GM23338 (cell line): ENCODE data around the gene ETV4. TPM values are rescaled to one million over a fixed set of nuclear protein-coding genes. Genes with fewer than 3 reads are reported as not detected.

Source experiments
- ATAC-seq: fragments of 200-7000 bp; cut with Tn5 transposase; 3 replicates; pipeline ENCODE4 v1.9.1; 2020
- DNase-seq: peaks from one replicate; pipeline ENCODE4 v3.0.0-alpha.2; 2015; ENCODE audit warnings: low spot score
- H2AFZ ChIP-seq: fragments of 200-600 bp; sonication (generic); 2 replicates; pipeline ENCODE4 v1.8.0; 2016; ENCODE audit warnings: antibody characterized with exemption, mild to moderate bottlenecking, moderate library complexity
- H3F3A ChIP-seq: fragments of 200-600 bp; sonication (generic); replicated peaks from 2 replicates; pipeline ENCODE4 v1.8.0; 2017; ENCODE audit warnings: antibody characterized with exemption, mixed run types, low read depth
- H3K27ac ChIP-seq: fragments of 200-600 bp; sonication (generic); 2 replicates; pipeline ENCODE4 v1.6.1; 2016; ENCODE audit warnings: low read depth
- H3K27me3 ChIP-seq: fragments of 200-600 bp; sonication (generic); 2 replicates; pipeline ENCODE4 v1.8.0; 2016; ENCODE audit warnings: mild to moderate bottlenecking, mixed run types, moderate library complexity; ENCODE audit not compliant: insufficient read depth
- H3K36me3 ChIP-seq: fragments of 200-600 bp; sonication (generic); 2 replicates; pipeline ENCODE4 v1.8.0; 2016; ENCODE audit warnings: mild to moderate bottlenecking; ENCODE audit not compliant: insufficient read depth
- H3K4me1 ChIP-seq: fragments of 200-600 bp; sonication (generic); 2 replicates; pipeline ENCODE4 v1.8.0; 2016; ENCODE audit warnings: mild to moderate bottlenecking, moderate library complexity; ENCODE audit not compliant: insufficient read depth
- H3K4me2 ChIP-seq: fragments of 200-600 bp; sonication (generic); 2 replicates; pipeline ENCODE4 v1.7.1; 2017; ENCODE audit warnings: mixed run types
- H3K4me3 ChIP-seq: fragments of 200-600 bp; sonication (generic); 2 replicates; pipeline ENCODE4 v1.6.1; 2016; ENCODE audit warnings: mixed run types
- H3K79me2 ChIP-seq: fragments of 200-600 bp; sonication (generic); replicated peaks from 2 replicates; pipeline ENCODE4 v1.8.0; 2017; ENCODE audit warnings: mild to moderate bottlenecking; ENCODE audit not compliant: insufficient read depth
- H3K9me2 ChIP-seq: fragments of 200-600 bp; sonication (generic); 2 replicates; pipeline ENCODE4 v1.8.0; 2017; ENCODE audit not compliant: insufficient read depth
- H4K20me1 ChIP-seq: fragments of 200-600 bp; sonication (generic); replicated peaks from 2 replicates; pipeline ENCODE4 v1.8.0; 2017; ENCODE audit warnings: mild to moderate bottlenecking; ENCODE audit not compliant: insufficient read depth
- H3K27ac Mint-ChIP-seq: 2 replicates; pipeline ENCODE4 v1.8.0; 2020; ENCODE audit warnings: inconsistent platforms, mild to moderate bottlenecking, moderate library complexity, mixed read lengths
- H3K27me3 Mint-ChIP-seq: 3 replicates; pipeline ENCODE4 v1.8.0; 2022; ENCODE audit warnings: low read depth, mild to moderate bottlenecking, moderate library complexity, mixed read lengths, inconsistent platforms; ENCODE audit not compliant: insufficient read depth, poor library complexity
- H3K36me3 Mint-ChIP-seq: 3 replicates; pipeline ENCODE4 v1.8.0; 2021; ENCODE audit warnings: low read depth, mild to moderate bottlenecking, inconsistent platforms, moderate library complexity, mixed read lengths
- H3K4me1 Mint-ChIP-seq: 3 replicates; pipeline ENCODE4 v1.8.0; 2020; ENCODE audit warnings: mild to moderate bottlenecking, inconsistent platforms, mixed read lengths
- H3K4me3 Mint-ChIP-seq: 3 replicates; pipeline ENCODE4 v1.8.0; 2021; ENCODE audit warnings: moderate library complexity, mild to moderate bottlenecking, inconsistent platforms, mixed read lengths
- H3K9me3 Mint-ChIP-seq: 3 replicates; pipeline ENCODE4 v1.8.0; 2020; ENCODE audit warnings: moderate library complexity, mild to moderate bottlenecking, inconsistent platforms, mixed read lengths
- CREB1 ChIP-seq: fragments of 250-450 bp; sonication (Bioruptor Pico); IDR thresholded peaks from 2 replicates; pipeline ENCODE4 v1.5.0; 2020; ENCODE audit warnings: low read depth, mild to moderate bottlenecking, moderate library complexity
- CTCF ChIP-seq, 2 experiments: fragments of 200-600 bp in 1 of 2; sonication (generic) in 1 of 2; conservative IDR thresholded peaks; 2 replicates each; pipeline versions ENCODE4 v1.5.1 to v1.6.1; 2016 to 2017; ENCODE audit warnings: antibody characterized with exemption in 2 of 2, low read depth in 2 of 2, mild to moderate bottlenecking in 2 of 2, moderate library complexity in 1 of 2
- EZH2 ChIP-seq: fragments of 200-600 bp; sonication (generic); IDR thresholded peaks from one replicate; pipeline ENCODE4 v1.8.0; 2017; ENCODE audit warnings: antibody characterized with exemption, mild to moderate bottlenecking, low read depth; ENCODE audit not compliant: unreplicated experiment
- EZH2phosphoT487 ChIP-seq: fragments of 200-600 bp; sonication (generic); IDR thresholded peaks from one replicate; pipeline ENCODE4 v1.8.1; 2018; ENCODE audit warnings: antibody characterized with exemption; ENCODE audit not compliant: unreplicated experiment
- JUNB ChIP-seq: IDR thresholded peaks from one replicate; pipeline ENCODE4 v1.6.1; 2016; ENCODE audit warnings: antibody characterized with exemption; ENCODE audit not compliant: unreplicated experiment
- NANOG ChIP-seq: IDR thresholded peaks from 2 replicates; pipeline ENCODE4 v1.6.1; 2016; ENCODE audit warnings: antibody characterized with exemption, borderline replicate concordance
- POLR2AphosphoS5 ChIP-seq: IDR thresholded peaks from 2 replicates; pipeline ENCODE4 v1.6.1; 2016; ENCODE audit warnings: antibody characterized with exemption, low read depth
- STAT1 ChIP-seq: IDR thresholded peaks from one replicate; pipeline ENCODE4 v1.6.1; 2016; ENCODE audit warnings: antibody characterized with exemption; ENCODE audit not compliant: unreplicated experiment
- ZNF114 ChIP-seq: fragments of 250-450 bp; sonication (Bioruptor Pico); IDR thresholded peaks from 2 replicates; pipeline ENCODE4 v1.5.0; 2020; ENCODE audit warnings: mild to moderate bottlenecking, moderate library complexity
- ZNF331 ChIP-seq: fragments of 250-450 bp; sonication (Bioruptor Pico); IDR thresholded peaks from 2 replicates; pipeline ENCODE4 v1.5.0; 2020; ENCODE audit warnings: low read depth, mild to moderate bottlenecking, moderate library complexity
- ZNF462 ChIP-seq: fragments of 250-450 bp; sonication (Bioruptor Pico); IDR thresholded peaks from 2 replicates; pipeline ENCODE4 v1.5.0; 2020; ENCODE audit warnings: mild to moderate bottlenecking, moderate library complexity
- polyA plus RNA-seq: library from polyadenylated mRNA; unstranded; fragments of >200 nt; fragmentation: Nextera tagmentation; extraction: Ambion mirVana; gene quantifications from 2 replicates; pipeline ENCODE4 v1.2.1, GENCODE V29; 2016
- total RNA-seq: library from RNA; depleted of rRNA; stranded (reverse); fragments of >200 nt; shearing (Covaris generic); gene quantifications from 2 replicates; pipeline ENCODE4 v1.2.3, GENCODE V29; 2014
- TF ChIP-seq, protein P1 (sequence below): IDR thresholded peaks from 2 replicates; pipeline ENCODE4 v1.6.1; 2016; ENCODE audit warnings: antibody characterized with exemption
- TF ChIP-seq, protein P2 (sequence below): IDR thresholded peaks from one replicate; pipeline ENCODE4 v1.6.1; 2018; ENCODE audit warnings: antibody characterized with exemption; ENCODE audit not compliant: unreplicated experiment

ETV4 gene
- total and polyA plus RNA-seq, 2 experiments from 2014 or later: 97.2 to 149 TPM

DNA sequence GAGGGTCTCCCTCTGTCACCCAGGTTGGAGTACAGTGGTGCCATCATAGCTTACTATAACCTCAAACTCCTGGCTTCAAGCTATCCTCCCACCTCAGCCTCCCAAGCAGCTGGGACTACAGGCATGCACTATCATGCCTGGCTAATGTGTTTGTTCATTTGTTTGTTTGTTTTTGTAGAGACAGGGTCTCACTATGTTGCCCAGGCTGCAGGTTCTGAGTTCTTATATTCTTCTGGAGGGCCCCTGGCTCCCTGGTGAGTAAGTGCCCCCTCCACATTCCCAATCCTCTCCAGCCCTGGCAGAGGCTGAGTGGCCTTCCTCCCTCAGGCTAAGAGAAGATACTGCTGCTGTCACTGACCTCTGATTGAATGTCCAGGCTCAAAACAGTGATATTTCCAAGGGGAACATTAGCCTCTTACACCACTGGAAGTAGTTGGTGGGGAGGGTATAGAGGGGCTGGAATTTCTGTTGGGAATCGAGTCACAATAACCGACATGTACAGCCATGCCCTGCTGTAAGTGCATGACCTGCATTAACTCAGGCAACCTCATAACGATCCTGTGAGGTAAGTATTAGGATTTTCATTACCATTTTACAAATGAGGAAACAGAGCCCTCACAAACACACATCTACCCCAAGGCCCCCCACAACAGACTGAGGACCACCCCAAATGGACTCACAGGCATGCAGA lies 2.7 kb upstream of the ETV4 start:
- peaks cover 46% of the 10 kb centered on the region for H3K4me1 ChIP-seq
- H3K27ac ChIP-seq: no peak overlapping the region
- H3K27ac Mint-ChIP-seq: no peak overlapping the region
- no peaks in the 10 kb centered on the region for H4K20me1 ChIP-seq
- no peak overlapping the region for H3K4me3 Mint-ChIP-seq
- no peak for TF ChIP-seq ZNF462
- TF ChIP-seq POLR2AphosphoS5: no peak
- TF ChIP-seq JUNB: no peak
- TF ChIP-seq, protein P1, sequence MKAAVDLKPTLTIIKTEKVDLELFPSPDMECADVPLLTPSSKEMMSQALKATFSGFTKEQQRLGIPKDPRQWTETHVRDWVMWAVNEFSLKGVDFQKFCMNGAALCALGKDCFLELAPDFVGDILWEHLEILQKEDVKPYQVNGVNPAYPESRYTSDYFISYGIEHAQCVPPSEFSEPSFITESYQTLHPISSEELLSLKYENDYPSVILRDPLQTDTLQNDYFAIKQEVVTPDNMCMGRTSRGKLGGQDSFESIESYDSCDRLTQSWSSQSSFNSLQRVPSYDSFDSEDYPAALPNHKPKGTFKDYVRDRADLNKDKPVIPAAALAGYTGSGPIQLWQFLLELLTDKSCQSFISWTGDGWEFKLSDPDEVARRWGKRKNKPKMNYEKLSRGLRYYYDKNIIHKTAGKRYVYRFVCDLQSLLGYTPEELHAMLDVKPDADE: no peak
- TF ChIP-seq, protein P2, sequence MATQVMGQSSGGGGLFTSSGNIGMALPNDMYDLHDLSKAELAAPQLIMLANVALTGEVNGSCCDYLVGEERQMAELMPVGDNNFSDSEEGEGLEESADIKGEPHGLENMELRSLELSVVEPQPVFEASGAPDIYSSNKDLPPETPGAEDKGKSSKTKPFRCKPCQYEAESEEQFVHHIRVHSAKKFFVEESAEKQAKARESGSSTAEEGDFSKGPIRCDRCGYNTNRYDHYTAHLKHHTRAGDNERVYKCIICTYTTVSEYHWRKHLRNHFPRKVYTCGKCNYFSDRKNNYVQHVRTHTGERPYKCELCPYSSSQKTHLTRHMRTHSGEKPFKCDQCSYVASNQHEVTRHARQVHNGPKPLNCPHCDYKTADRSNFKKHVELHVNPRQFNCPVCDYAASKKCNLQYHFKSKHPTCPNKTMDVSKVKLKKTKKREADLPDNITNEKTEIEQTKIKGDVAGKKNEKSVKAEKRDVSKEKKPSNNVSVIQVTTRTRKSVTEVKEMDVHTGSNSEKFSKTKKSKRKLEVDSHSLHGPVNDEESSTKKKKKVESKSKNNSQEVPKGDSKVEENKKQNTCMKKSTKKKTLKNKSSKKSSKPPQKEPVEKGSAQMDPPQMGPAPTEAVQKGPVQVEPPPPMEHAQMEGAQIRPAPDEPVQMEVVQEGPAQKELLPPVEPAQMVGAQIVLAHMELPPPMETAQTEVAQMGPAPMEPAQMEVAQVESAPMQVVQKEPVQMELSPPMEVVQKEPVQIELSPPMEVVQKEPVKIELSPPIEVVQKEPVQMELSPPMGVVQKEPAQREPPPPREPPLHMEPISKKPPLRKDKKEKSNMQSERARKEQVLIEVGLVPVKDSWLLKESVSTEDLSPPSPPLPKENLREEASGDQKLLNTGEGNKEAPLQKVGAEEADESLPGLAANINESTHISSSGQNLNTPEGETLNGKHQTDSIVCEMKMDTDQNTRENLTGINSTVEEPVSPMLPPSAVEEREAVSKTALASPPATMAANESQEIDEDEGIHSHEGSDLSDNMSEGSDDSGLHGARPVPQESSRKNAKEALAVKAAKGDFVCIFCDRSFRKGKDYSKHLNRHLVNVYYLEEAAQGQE: no peak
- no peak for TF ChIP-seq STAT1
- TF ChIP-seq NANOG: no peak
- no peak for TF ChIP-seq ZNF114
- no peak for TF ChIP-seq CREB1 (CRISPR knock-in tag)
- no peak for TF ChIP-seq EZH2phosphoT487
- no peak for TF ChIP-seq ZNF331 (CRISPR knock-in tag)
- no peak for TF ChIP-seq EZH2
- TF ChIP-seq CTCF (conservative IDR thresholded peaks at IDR 0.05; ENCODE audit: low read depth in 2 of 2): no peak
- H3K79me2 ChIP-seq: peaks cover 11% of the 10 kb centered on the region
- no peak for DNase-seq
- H3K4me3 ChIP-seq: 0 out of 2 replicates have a peak overlapping the region, but pooled peaks have one; percentile 9
- peak overlapping the region; percentile 65; the same call in 1 of the 2 replicates for H3K4me2 ChIP-seq
- H3K4me1 Mint-ChIP-seq: peaks cover 50% of the 10 kb centered on the region
- 0 out of 2 replicates have a peak, but pooled peaks cover 13% of the 10 kb centered on the region for H3K27me3 ChIP-seq
- peaks cover 6% of the 10 kb centered on the region; the same call in 1 of the 3 replicates for H3K36me3 Mint-ChIP-seq
- H3F3A ChIP-seq: peaks cover 11% of the 10 kb centered on the region
- ATAC-seq: no peak
- H3K27me3 Mint-ChIP-seq: peaks cover 32% of the 10 kb centered on the region
- H3K9me2 ChIP-seq: no peaks in the 10 kb centered on the region
- no peaks in the 10 kb centered on the region; the same call in 2 of the 3 replicates for H3K9me3 Mint-ChIP-seq
- H2AFZ ChIP-seq: no peak overlapping the region
- no peaks in the 10 kb centered on the region for H3K36me3 ChIP-seq
